Measurements from ENCODE around the gene ADAMTS18. TPM values are rescaled to one million over a fixed set of nuclear protein-coding genes. Genes with fewer than 3 reads are reported as not detected.

Gene ADAMTS18
- total RNA-seq, 1 donor from 2014 or later: not detected

GRCh38 chr16:77327717-77328116 lies 107.1 kb downstream of the ADAMTS18 start:
- no peak for TF ChIP-seq CTCF (IDR thresholded peaks at IDR 0.05; ENCODE audit: insufficient read depth, low read length, severe bottlenecking)
- H3K4me3 ChIP-seq (ENCODE audit: low read depth, low read length): no peak overlapping the region
- no peaks in the 10 kb centered on the region for H3K36me3 ChIP-seq (ENCODE audit: control insufficient read depth, insufficient read depth, low read length)
- no peak for DNase-seq (ENCODE audit: low read depth)
- no peak for FAIRE-seq
- H3K27me3 ChIP-seq (ENCODE audit: control insufficient read depth, insufficient read depth, low read length): no peaks in the 10 kb centered on the region

GRCh38 chr16:77324729-77325128 lies 110.1 kb downstream of the ADAMTS18 start:
- no peak for FAIRE-seq
- H3K4me3 ChIP-seq (ENCODE audit: low read depth, low read length): no peak overlapping the region
- no peak for TF ChIP-seq CTCF (IDR thresholded peaks at IDR 0.05; ENCODE audit: insufficient read depth, low read length, severe bottlenecking)
- no peak for DNase-seq (ENCODE audit: low read depth)
- no peaks in the 10 kb centered on the region for H3K27me3 ChIP-seq (ENCODE audit: control insufficient read depth, insufficient read depth, low read length)
- no peaks in the 10 kb centered on the region for H3K36me3 ChIP-seq (ENCODE audit: control insufficient read depth, insufficient read depth, low read length)

GRCh38 chr16:77323695-77324094 lies 111.1 kb downstream of the ADAMTS18 start:
- no peak for DNase-seq (ENCODE audit: low read depth)
- H3K36me3 ChIP-seq (ENCODE audit: control insufficient read depth, insufficient read depth, low read length): no peaks in the 10 kb centered on the region
- H3K27me3 ChIP-seq (ENCODE audit: control insufficient read depth, insufficient read depth, low read length): no peaks in the 10 kb centered on the region
- no peak overlapping the region for H3K4me3 ChIP-seq (ENCODE audit: low read depth, low read length)
- no peak for FAIRE-seq
- TF ChIP-seq CTCF (IDR thresholded peaks at IDR 0.05; ENCODE audit: insufficient read depth, low read length, severe bottlenecking): no peak

- FAIRE-seq (no peak), DNase-seq (ENCODE audit: low read depth) (no peak)
- no peak for TF ChIP-seq CTCF (IDR thresholded peaks at IDR 0.05; ENCODE audit: insufficient read depth, low read length, severe bottlenecking)
- Histone ChIP-seq H3K4me3 (ENCODE audit: low read depth, low read length) (no peak overlapping the region), H3K27me3 (ENCODE audit: control insufficient read depth, insufficient read depth, low read length) (no peaks in the 10 kb centered on the region), H3K36me3 (ENCODE audit: control insufficient read depth, insufficient read depth, low read length) (no peaks in the 10 kb centered on the region)
These were observed 112.1 kb downstream of the ADAMTS18 start for GRCh38 chr16:77322757-77323156.

GRCh38 chr16:77317059-77317458 lies 117.8 kb downstream of the ADAMTS18 start:
- Histone ChIP-seq H3K27me3 (ENCODE audit: control insufficient read depth, insufficient read depth, low read length) (no peaks in the 10 kb centered on the region), H3K4me3 (ENCODE audit: low read depth, low read length) (no peak overlapping the region), H3K36me3 (ENCODE audit: control insufficient read depth, insufficient read depth, low read length) (no peaks in the 10 kb centered on the region)
- DNase-seq (ENCODE audit: low read depth) (no peak), FAIRE-seq (no peak)
- TF ChIP-seq CTCF (IDR thresholded peaks at IDR 0.05; ENCODE audit: insufficient read depth, low read length, severe bottlenecking): no peak

- Histone ChIP-seq H3K27me3 (ENCODE audit: control insufficient read depth, insufficient read depth, low read length) (no peaks in the 10 kb centered on the region), H3K36me3 (ENCODE audit: control insufficient read depth, insufficient read depth, low read length) (no peaks in the 10 kb centered on the region), H3K4me3 (ENCODE audit: low read depth, low read length) (no peak overlapping the region)
- FAIRE-seq (no peak), DNase-seq (ENCODE audit: low read depth) (no peak)
- no peak for TF ChIP-seq CTCF (IDR thresholded peaks at IDR 0.05; ENCODE audit: insufficient read depth, low read length, severe bottlenecking)
These were observed 124.0 kb downstream of the ADAMTS18 start for GRCh38 chr16:77310877-77311276.
